Measurements from ENCODE around the gene DHRS3. TPM values are rescaled to one million over a fixed set of nuclear protein-coding genes. Genes with fewer than 3 reads are reported as not detected.

DHRS3 gene
- total and polyA plus RNA-seq, 2 donors (not counting 1 experiment from before 2014, with no cell fraction given) = 0.37 TPM

DNA sequence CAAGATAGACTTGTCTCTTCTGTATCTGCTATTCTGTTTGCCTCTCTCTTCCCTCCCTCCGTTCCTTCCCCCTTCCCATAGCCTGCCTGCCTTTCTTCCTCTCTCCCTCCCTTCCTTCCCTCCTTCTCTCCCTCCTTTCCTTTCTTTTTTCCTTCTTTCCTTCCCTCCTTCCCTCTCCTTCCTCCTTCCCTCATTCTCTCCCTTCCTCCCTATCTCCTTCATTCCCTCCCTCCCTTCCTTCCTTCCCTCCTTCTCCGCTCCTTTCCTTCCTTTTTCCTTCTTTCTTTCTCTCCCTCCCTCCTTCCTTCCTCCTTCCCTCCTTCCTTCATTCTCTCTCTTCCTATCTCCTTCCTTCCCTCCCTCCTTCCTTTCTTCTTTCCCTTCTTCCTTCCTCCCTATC lies 26.8 kb upstream of the DHRS3 start:
- Mint-ChIP-seq H3K27me3 (peaks cover 17% of the 10 kb centered on the region), H3K4me3 (no peak overlapping the region), H3K4me1 (no peaks in the 10 kb centered on the region), H3K27ac (no peak overlapping the region), H3K9me3 (ENCODE audit: insufficient read depth) (peaks cover 4% of the 10 kb centered on the region)
- DNase-seq = no peak
- Histone ChIP-seq H3K9me3 (ENCODE audit: control extremely low read depth in 1 of 3, control insufficient read depth in 2 of 3, insufficient read depth in 1 of 3, low read length in 2 of 3) (peaks cover 5 to 16% (median 11%) of the 10 kb centered on the region in 3 donors), H3K4me1 (ENCODE audit: control insufficient read depth in 2 of 2, insufficient read depth in 2 of 2, low read length in 2 of 2) (no peaks in the 10 kb centered on the region), H2AFZ (ENCODE audit: insufficient read depth, low read depth, low read length, poor library complexity, severe bottlenecking) (no peak overlapping the region), H3K4me3 (ENCODE audit: control extremely low read depth in 1 of 5, extremely low read depth in 1 of 5, insufficient read depth in 1 of 5, low read depth in 2 of 5, low read length in 4 of 5) (no peak overlapping the region), H3K4me2 (replicated peaks; ENCODE audit: low read depth, low read length, poor library complexity, severe bottlenecking) (no peak overlapping the region), H3K79me2 (ENCODE audit: control insufficient read depth, insufficient read depth, low read length) (no peaks in the 10 kb centered on the region), H4K20me1 (ENCODE audit: control insufficient read depth, insufficient read depth, low read length, poor library complexity, severe bottlenecking) (no peaks in the 10 kb centered on the region), H3K27ac (ENCODE audit: low read length in 2 of 2) (no peak overlapping the region), H3K27me3 (replicated peaks in 1 of 4; ENCODE audit: control extremely low read depth in 1 of 4, control insufficient read depth in 3 of 4, insufficient read depth in 4 of 4, low read length in 3 of 4) (no peaks in the 10 kb centered on the region), H3K36me3 (replicated peaks in 1 of 2; ENCODE audit: control extremely low read depth in 1 of 2, control insufficient read depth in 1 of 2, extremely low read depth in 1 of 2, insufficient read depth in 2 of 2, low read length in 1 of 2) (no peaks in the 10 kb centered on the region), H3K9ac (ENCODE audit: low read length) (no peak overlapping the region)
- WGBS (ENCODE audit: insufficient coverage) = 86% methylated on average over 2 of the region's 2 CpGs
- CTCF ChIA-PET = no interaction called here
- ATAC-seq (ENCODE audit: low read depth) = no peak
- POLR2A ChIA-PET = no interaction called here
- intact Hi-C loops (cut with micrococcal nuclease) = no loop called here
- no peak for TF ChIP-seq EZH2 (IDR thresholded peaks at IDR 0.05; ENCODE audit: borderline replicate concordance, insufficient read depth, low read depth, low read length, poor library complexity, severe bottlenecking)

DNA sequence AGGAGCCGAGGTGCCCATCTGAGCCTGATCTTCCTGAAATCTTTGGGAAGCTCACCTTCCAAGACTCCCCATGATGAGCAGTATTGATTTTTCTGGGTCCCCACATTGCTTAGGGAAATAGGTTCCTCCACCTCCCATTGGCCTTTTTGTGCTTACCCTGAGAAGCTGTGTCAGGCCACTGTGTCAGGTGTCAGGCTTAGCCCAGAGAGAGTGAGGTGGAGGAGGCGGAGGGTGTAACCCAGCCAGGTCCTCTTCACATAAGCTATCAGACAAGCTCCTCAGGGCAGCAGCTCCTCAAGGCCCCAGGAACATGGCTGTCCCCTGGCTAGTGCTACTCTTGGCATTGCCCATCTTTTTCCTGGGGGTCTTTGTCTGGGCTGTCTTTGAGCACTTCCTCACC lies 26.2 kb upstream of the DHRS3 start:
- ATAC-seq (ENCODE audit: low read depth) (no peak), DNase-seq (no peak)
- TF ChIP-seq, protein P1, sequence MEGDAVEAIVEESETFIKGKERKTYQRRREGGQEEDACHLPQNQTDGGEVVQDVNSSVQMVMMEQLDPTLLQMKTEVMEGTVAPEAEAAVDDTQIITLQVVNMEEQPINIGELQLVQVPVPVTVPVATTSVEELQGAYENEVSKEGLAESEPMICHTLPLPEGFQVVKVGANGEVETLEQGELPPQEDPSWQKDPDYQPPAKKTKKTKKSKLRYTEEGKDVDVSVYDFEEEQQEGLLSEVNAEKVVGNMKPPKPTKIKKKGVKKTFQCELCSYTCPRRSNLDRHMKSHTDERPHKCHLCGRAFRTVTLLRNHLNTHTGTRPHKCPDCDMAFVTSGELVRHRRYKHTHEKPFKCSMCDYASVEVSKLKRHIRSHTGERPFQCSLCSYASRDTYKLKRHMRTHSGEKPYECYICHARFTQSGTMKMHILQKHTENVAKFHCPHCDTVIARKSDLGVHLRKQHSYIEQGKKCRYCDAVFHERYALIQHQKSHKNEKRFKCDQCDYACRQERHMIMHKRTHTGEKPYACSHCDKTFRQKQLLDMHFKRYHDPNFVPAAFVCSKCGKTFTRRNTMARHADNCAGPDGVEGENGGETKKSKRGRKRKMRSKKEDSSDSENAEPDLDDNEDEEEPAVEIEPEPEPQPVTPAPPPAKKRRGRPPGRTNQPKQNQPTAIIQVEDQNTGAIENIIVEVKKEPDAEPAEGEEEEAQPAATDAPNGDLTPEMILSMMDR (IDR thresholded peaks at IDR 0.05) = no peak
- TF ChIP-seq EZH2 (IDR thresholded peaks at IDR 0.05; ENCODE audit: borderline replicate concordance, insufficient read depth, low read depth, low read length, poor library complexity, severe bottlenecking) = no peak
- 100% methylated on average over 1 of the region's 2 CpGs for WGBS (ENCODE audit: insufficient coverage)
- Mint-ChIP-seq H3K4me3 (no peak overlapping the region), H3K27ac (no peak overlapping the region), H3K27me3 (peaks cover 11% of the 10 kb centered on the region), H3K4me1 (no peaks in the 10 kb centered on the region), H3K9me3 (ENCODE audit: insufficient read depth) (peaks cover 4% of the 10 kb centered on the region)
- no peaks in the 10 kb centered on the region for H3K36me3 ChIP-seq (replicated peaks in 1 of 2; ENCODE audit: control extremely low read depth in 1 of 2, control insufficient read depth in 1 of 2, extremely low read depth in 1 of 2, insufficient read depth in 2 of 2, low read length in 1 of 2)
- no peak overlapping the region for H3K9ac ChIP-seq (ENCODE audit: low read length)
- H3K79me2 ChIP-seq (ENCODE audit: control insufficient read depth, insufficient read depth, low read length) = no peaks in the 10 kb centered on the region
- no peaks in the 10 kb centered on the region for H3K4me1 ChIP-seq (ENCODE audit: control insufficient read depth in 2 of 2, insufficient read depth in 2 of 2, low read length in 2 of 2)
- no peak overlapping the region for H3K4me3 ChIP-seq (ENCODE audit: control extremely low read depth in 1 of 5, extremely low read depth in 1 of 5, insufficient read depth in 1 of 5, low read depth in 2 of 5, low read length in 4 of 5)
- no peaks in the 10 kb centered on the region for H3K27me3 ChIP-seq (replicated peaks in 1 of 4; ENCODE audit: control extremely low read depth in 1 of 4, control insufficient read depth in 3 of 4, insufficient read depth in 4 of 4, low read length in 3 of 4)
- no peak overlapping the region for H3K4me2 ChIP-seq (replicated peaks; ENCODE audit: low read depth, low read length, poor library complexity, severe bottlenecking)
- no peak overlapping the region for H2AFZ ChIP-seq (ENCODE audit: insufficient read depth, low read depth, low read length, poor library complexity, severe bottlenecking)
- no peak overlapping the region for H3K27ac ChIP-seq (ENCODE audit: low read length in 2 of 2)
- H4K20me1 ChIP-seq (ENCODE audit: control insufficient read depth, insufficient read depth, low read length, poor library complexity, severe bottlenecking) = no peaks in the 10 kb centered on the region
- ChIA-PET CTCF (no interaction called here), POLR2A (no interaction called here)
- peaks cover 5 to 22% (median 15%) of the 10 kb centered on the region in 3 donors for H3K9me3 ChIP-seq (ENCODE audit: control extremely low read depth in 1 of 3, control insufficient read depth in 2 of 3, insufficient read depth in 1 of 3, low read length in 2 of 3)
- intact Hi-C loops (cut with micrococcal nuclease) = no loop called here

Measured in B cell (primary cell).